KMS-11 (cell line): ENCODE results near the gene SLC26A6.
A peak's percentile ranks its signal among the peaks of the same experiment; 100 is the strongest.

Experiments used
- H2AFZ ChIP-seq: fragments of 200-600 bp; sonication (generic); 2 replicates; pipeline ENCODE4 v1.6.1; 2016; ENCODE audit warnings: antibody characterized with exemption, mixed run types, low read depth
- H3K27ac ChIP-seq: fragments of 200-600 bp; sonication (generic); 2 replicates; pipeline ENCODE4 v1.6.1; 2016; ENCODE audit warnings: mild to moderate bottlenecking, mixed run types
- H3K27me3 ChIP-seq: fragments of 200-600 bp; sonication (generic); 2 replicates; pipeline ENCODE4 v1.6.1; 2017; ENCODE audit warnings: mild to moderate bottlenecking, low read depth, mixed run types, moderate library complexity; ENCODE audit not compliant: insufficient read depth
- H3K36me3 ChIP-seq: fragments of 200-600 bp; sonication (generic); 2 replicates; pipeline ENCODE4 v1.6.1; 2017; ENCODE audit warnings: mild to moderate bottlenecking, mixed run types; ENCODE audit not compliant: insufficient read depth
- H3K4me1 ChIP-seq: fragments of 200-600 bp; sonication (generic); 2 replicates; pipeline ENCODE4 v1.6.1; 2016; ENCODE audit warnings: mild to moderate bottlenecking, low read depth, mixed run types; ENCODE audit not compliant: poor library complexity, severe bottlenecking
- H3K4me2 ChIP-seq: fragments of 200-600 bp; sonication (generic); 2 replicates; pipeline ENCODE4 v1.7.0; 2016; ENCODE audit warnings: mild to moderate bottlenecking, mixed run types
- H3K4me3 ChIP-seq: fragments of 200-600 bp; sonication (generic); IDR thresholded peaks from 2 replicates; pipeline ENCODE4 v1.6.1; 2017; ENCODE audit warnings: low read depth, low read length, mixed read lengths; ENCODE audit not compliant: insufficient read depth
- H3K79me2 ChIP-seq: fragments of 200-600 bp; sonication (generic); 2 replicates; pipeline ENCODE4 v1.6.1; 2016; ENCODE audit warnings: low read depth, mixed run types; ENCODE audit not compliant: insufficient read depth
- H3K9ac ChIP-seq: fragments of 200-600 bp; sonication (generic); 2 replicates; pipeline ENCODE4 v1.6.1; 2016; ENCODE audit warnings: mild to moderate bottlenecking, mixed run types
- H4K20me1 ChIP-seq: fragments of 200-600 bp; sonication (generic); 2 replicates; pipeline ENCODE4 v1.6.1; 2016; ENCODE audit warnings: mild to moderate bottlenecking, mixed run types; ENCODE audit not compliant: insufficient read depth
- TF ChIP-seq, protein P1 (sequence below): fragments of 200-600 bp; sonication (generic); conservative IDR thresholded peaks from 2 replicates; pipeline ENCODE4 v1.6.1; 2017; ENCODE audit warnings: low read depth, mild to moderate bottlenecking, antibody characterized with exemption, low read length, moderate library complexity, mixed read lengths

Gene SLC26A6, protein sequence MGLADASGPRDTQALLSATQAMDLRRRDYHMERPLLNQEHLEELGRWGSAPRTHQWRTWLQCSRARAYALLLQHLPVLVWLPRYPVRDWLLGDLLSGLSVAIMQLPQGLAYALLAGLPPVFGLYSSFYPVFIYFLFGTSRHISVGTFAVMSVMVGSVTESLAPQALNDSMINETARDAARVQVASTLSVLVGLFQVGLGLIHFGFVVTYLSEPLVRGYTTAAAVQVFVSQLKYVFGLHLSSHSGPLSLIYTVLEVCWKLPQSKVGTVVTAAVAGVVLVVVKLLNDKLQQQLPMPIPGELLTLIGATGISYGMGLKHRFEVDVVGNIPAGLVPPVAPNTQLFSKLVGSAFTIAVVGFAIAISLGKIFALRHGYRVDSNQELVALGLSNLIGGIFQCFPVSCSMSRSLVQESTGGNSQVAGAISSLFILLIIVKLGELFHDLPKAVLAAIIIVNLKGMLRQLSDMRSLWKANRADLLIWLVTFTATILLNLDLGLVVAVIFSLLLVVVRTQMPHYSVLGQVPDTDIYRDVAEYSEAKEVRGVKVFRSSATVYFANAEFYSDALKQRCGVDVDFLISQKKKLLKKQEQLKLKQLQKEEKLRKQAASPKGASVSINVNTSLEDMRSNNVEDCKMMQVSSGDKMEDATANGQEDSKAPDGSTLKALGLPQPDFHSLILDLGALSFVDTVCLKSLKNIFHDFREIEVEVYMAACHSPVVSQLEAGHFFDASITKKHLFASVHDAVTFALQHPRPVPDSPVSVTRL

DNA sequence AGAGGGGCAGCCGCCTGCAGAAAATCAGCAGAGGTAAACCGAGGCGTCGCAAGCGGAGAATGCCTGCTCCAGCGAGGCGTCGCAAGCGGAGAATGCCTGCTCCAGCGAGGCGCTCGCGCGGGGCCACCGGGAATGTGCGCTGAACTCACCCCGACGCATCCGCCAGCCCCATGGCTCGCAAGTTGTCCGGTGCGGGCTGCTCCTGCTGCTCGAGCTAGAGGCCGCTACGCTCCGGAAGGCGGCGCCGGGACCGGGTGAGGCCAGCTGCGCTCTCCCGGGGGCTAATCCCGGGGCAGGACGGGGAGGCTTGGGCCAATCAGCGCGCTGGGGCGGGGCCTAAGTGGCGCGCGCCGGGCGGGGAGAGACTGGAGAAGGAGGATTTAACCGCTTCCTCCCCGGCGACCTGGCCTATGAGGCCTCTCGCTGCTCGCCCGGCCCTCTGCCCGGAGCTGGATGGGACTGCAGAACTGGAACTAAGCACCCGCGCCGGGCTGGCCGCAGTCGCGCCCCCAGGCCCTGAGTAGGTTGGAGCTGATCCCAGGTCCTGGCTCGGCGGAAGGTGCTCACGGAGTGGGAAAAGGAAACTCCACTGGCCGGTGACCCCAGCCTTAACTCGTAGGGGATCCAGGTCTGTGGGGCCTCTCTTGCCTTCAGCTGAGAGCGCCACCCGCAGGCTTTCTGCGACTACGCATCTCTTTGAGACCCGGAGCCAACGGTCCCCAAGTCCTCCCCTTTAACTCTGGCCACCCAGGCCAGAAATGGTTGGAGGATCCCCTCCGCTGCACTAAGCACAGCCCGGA lies at the start of gene SLC26A6:
Gene SLC26A6 (minus strand): TSS at position 240 of the 800 bp plus-strand sequence. CDS start 68 bp downstream, at position 172.
- Histone ChIP-seq H3K27ac (no peak within 1 kb of the TSS), H3K4me3 (peak within 1 kb of the TSS; percentile 17), H3K9ac (peak within 1 kb of the TSS; percentile 22; the same call in 1 of the 2 replicates), H2AFZ (peak within 1 kb of the TSS; percentile 73), H3K4me1 (no peaks in the 10 kb centered on the region), H3K4me2 (peak within 1 kb of the TSS; percentile 63), H3K79me2 (no peaks in the 10 kb centered on the region), H3K27me3 (no peaks in the 10 kb centered on the region), H4K20me1 (no peaks in the 10 kb centered on the region), H3K36me3 (no peaks in the 10 kb centered on the region)
- TF ChIP-seq, protein P1, sequence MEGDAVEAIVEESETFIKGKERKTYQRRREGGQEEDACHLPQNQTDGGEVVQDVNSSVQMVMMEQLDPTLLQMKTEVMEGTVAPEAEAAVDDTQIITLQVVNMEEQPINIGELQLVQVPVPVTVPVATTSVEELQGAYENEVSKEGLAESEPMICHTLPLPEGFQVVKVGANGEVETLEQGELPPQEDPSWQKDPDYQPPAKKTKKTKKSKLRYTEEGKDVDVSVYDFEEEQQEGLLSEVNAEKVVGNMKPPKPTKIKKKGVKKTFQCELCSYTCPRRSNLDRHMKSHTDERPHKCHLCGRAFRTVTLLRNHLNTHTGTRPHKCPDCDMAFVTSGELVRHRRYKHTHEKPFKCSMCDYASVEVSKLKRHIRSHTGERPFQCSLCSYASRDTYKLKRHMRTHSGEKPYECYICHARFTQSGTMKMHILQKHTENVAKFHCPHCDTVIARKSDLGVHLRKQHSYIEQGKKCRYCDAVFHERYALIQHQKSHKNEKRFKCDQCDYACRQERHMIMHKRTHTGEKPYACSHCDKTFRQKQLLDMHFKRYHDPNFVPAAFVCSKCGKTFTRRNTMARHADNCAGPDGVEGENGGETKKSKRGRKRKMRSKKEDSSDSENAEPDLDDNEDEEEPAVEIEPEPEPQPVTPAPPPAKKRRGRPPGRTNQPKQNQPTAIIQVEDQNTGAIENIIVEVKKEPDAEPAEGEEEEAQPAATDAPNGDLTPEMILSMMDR: 0 out of 2 replicates have a peak, but pooled peaks have one; percentile 34

DNA sequence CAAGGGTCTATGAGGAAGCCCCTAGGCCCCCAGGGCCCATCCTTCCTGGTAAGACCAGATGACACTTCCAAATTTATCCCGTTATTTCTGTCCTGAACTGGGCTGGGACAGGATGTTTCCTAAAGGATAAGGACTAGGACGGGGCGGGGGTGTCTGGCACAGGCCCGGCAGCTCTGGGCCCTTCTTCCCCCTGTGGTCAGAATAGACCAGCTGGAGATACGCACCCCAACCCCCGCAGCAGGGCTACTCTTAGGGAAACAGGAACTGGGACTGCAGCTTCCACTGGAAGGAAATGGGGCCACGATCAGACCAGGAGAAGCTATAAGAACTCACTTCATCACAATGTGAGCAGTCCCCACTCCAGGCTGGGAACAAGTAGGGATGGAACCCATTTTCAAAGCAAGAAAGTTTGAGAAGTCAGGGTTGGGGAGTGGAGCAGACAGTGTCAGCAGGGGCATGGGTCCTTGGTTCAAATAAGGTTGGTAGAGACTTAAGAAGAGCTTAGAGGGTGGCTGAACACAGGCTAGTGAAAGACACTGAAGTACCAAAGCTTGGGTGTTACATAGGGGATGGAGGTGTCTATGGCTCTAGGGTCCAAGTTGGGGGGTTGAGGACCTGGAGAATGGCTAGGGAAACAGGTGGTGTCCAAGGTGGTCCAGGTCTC lies 49.4 kb upstream of the SLC26A6 start:
- Histone ChIP-seq H4K20me1 (no peaks in the 10 kb centered on the region), H3K4me3 (no peak overlapping the region), H3K4me2 (peak overlapping the region; percentile 36; the same call in 1 of the 2 replicates), H2AFZ (no peak overlapping the region), H3K27me3 (no peaks in the 10 kb centered on the region), H3K4me1 (peaks cover 3% of the 10 kb centered on the region), H3K27ac (no peak overlapping the region), H3K79me2 (no peaks in the 10 kb centered on the region), H3K36me3 (no peaks in the 10 kb centered on the region), H3K9ac (no peak overlapping the region)
- TF ChIP-seq, protein P1: no peak

DNA sequence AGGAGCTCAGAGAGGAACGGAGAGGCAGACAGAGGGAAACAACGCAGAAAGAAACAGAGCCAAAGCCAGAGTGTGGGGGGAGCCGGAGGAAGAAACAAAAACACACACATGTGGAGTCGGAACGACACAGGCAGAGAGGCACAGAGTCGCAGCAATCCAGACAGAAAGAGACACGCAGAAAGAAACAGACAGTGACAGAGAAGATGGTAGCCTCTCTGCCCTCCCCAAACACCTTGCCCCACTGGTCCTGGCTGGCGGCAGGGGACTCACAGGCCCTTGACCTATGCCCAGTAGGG lies 48.7 kb upstream of the SLC26A6 start:
- no peak overlapping the region for H3K27ac ChIP-seq
- no peak overlapping the region for H3K9ac ChIP-seq
- no peaks in the 10 kb centered on the region for H4K20me1 ChIP-seq
- no peak overlapping the region for H3K4me3 ChIP-seq
- H3K27me3 ChIP-seq: no peaks in the 10 kb centered on the region
- H3K4me1 ChIP-seq: peaks cover 3% of the 10 kb centered on the region
- TF ChIP-seq, protein P1: no peak
- no peaks in the 10 kb centered on the region for H3K36me3 ChIP-seq
- peak overlapping the region; percentile 36; the same call in 1 of the 2 replicates for H3K4me2 ChIP-seq
- no peak overlapping the region for H2AFZ ChIP-seq
- H3K79me2 ChIP-seq: no peaks in the 10 kb centered on the region

DNA sequence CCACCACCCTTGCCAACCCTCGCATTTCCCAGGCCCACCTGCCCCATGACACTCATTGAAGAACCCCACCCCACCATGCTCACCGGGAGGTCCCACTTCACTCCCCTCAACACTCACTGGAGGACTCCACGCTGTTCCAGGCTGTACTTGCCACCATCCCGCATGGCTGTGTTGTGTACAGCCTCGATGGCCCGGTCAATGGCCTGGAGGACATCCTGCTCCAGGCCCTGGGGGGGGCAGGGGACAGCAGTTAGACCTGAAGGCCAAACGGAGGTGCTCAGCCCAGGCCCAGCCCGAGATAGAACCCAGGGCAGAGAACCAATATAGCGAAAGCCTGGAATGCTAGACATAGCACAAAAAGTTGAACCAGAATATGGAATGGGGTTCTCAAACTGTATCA lies 47.5 kb upstream of the SLC26A6 start:
- Histone ChIP-seq H3K79me2 (no peaks in the 10 kb centered on the region), H2AFZ (no peak overlapping the region), H3K9ac (no peak overlapping the region), H3K4me3 (no peak overlapping the region), H3K27ac (no peak overlapping the region), H3K4me2 (no peak overlapping the region), H3K4me1 (peaks cover 3% of the 10 kb centered on the region), H4K20me1 (no peaks in the 10 kb centered on the region), H3K36me3 (no peaks in the 10 kb centered on the region), H3K27me3 (no peaks in the 10 kb centered on the region)
- TF ChIP-seq, protein P1: no peak
